ENCODE measurements around the gene GABRR2.

The GABRR2 gene

DNA sequence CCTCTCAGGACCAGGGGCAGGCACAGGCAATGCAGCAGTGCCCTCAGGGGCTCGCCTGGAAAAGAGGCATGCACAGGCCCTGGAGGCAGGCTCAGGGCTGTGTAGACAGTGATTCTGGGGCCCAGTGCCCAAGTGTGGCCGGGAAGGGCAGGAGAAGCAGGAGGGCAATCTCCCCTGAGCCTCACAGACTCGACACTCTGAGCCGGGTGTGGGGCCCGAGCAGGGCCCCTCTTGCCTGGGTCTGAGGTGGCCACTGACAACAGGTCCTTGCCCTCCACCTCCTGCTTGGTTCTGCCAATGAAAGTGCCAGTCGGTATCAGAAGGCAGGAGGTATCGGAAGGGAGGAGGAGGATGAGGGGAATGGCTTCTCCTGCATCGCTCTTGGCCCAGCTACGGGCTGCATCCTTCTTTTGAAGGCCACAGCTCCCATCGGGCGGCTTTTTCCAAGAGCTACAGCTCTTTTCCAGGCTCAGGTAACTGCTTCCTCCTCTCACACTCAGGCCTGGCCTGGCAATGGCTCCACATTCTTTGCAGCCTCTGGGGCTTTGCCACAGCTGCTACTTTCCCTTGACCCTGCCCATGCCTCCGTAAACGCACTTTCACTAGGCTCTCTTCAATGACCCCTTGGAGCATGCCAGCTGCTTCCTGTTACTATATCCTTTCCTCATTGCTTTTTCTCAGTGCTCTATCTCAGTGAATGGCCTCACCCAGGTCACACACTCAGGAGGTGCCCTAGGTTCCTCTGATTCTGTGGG is 24.5 kb downstream of the GABRR2 start:
- no peak for DNase-seq

DNA sequence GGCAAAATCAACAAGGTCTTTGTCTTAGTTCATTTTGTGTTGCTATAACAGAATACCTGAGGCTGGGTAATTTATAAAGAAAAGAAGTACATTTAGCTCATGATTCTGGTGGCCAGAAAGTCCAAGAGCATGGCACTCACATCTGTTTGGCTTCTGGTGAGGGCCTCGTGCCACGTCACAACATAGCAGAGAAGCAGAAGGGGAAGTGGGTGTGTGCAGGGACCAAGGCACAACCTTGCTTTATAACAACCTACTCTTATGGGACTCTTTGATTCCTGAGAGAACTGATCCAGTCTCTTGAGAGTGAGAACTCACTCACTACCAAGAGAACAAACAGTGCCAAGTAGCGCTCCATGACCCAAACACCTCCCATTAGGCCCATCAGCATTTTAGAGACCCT is 25.4 kb downstream of the GABRR2 start:
- DNase-seq: no peak

DNA sequence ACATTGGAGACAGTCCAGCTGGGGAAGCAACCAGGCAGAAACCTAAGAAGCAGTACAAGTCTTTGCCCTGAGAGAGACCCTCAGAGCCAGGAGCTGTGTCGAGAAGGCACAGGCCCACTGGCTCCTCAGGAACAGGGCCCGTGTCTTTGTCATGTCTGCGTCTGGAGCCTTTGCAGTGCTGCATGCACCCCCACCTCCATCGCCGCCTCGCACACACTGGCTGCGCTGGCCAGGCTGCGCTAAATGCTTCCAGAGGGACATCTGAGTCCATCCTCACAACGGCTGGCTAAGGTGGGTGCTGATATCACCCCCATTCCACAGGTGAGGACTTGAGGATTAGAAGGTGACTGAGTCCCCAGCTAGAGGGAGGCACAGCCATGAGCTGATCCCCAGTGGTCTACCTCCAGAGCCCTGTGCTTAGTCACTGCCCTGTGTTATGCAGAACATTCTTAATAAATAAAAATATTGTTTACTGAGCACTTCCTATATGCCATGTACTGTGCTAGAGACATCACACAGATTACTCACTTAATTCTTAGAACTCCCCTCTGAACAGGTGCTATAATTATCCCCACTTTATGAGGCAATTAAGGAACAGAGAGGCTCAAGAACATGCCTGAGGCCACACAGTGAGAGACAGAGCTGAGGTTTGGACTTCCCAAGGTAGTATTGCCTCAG is 27.6 kb downstream of the GABRR2 start:
- DNase-seq: no peak

DNA sequence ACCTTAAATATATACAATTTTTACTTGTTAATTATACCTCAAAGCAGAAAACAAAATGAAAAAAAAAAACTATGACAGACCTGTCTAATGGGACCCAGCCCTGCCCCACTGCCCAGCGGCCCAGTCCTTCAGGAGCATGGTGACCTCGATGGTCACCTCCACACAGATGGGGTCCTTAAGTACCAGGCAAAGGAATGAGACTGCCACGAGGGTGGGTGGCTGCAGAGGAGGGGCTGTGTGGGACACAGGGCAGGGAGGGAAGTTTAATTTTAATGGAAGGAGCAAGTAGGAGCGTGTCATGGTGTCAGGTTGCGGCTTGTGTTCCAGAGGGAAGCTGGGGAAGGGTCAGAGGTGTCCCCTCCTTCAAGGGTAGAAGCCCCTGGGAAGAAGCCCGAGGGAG is 28.6 kb downstream of the GABRR2 start:
- no peak for DNase-seq

- DNase-seq: no peak
Observed at GRCh38 chr6:89284963-89285735, 29.9 kb downstream of the GABRR2 start.

- no peak for DNase-seq
Observed at GRCh38 chr6:89284081-89284480, 31.0 kb downstream of the GABRR2 start.

GRCh38 chr6:89282749-89283148 is 32.4 kb downstream of the GABRR2 start:
- DNase-seq: no peak

DNA sequence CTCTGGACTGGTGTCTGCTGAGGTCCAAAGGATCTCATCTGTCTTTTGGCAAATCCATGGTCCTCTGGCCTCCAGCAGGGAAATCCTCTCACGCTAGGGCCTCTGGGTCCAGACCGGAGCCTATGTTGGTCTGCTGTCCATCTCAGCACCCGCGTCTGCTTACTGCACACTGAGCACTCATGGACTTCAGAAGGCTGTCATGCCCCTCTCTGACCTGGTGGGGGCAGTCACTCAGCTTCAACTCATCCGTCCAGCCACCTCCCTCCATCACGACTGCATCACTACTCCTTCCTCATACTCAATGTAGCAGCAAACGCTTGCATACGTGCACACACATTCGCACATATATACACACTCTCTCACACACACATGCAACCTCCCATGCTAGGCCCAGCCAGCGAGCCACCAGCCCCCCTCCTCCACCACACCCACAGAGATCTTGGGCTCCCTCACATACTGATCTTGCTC is 33.3 kb downstream of the GABRR2 start:
- DNase-seq: no peak

DNA sequence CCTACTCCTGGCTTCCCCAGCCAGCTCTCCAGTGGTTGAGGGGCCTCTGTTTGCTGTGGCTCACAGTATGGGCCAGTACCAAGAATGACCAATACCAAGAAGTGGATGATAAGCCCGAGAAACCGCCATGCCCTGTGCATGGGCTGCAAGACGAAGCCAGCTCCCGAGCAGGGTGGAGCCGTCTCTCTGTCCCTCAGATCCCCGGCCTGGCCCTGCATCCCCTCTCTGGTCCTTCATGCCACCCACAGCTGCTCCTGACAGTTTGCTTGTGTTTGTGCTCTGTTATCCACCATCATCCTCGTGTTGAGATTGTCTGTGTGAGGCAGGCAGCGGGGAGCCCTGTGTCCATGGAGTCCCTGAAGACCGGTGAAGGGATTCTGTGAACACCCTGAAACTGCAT is 36.1 kb downstream of the GABRR2 start:
- DNase-seq: no peak

- DNase-seq: no peak
Observed at GRCh38 chr6:89275900-89276299, 39.2 kb downstream of the GABRR2 start.

- DNase-seq: no peak
Observed at GRCh38 chr6:89273816-89274215, 41.3 kb downstream of the GABRR2 start.

DNA sequence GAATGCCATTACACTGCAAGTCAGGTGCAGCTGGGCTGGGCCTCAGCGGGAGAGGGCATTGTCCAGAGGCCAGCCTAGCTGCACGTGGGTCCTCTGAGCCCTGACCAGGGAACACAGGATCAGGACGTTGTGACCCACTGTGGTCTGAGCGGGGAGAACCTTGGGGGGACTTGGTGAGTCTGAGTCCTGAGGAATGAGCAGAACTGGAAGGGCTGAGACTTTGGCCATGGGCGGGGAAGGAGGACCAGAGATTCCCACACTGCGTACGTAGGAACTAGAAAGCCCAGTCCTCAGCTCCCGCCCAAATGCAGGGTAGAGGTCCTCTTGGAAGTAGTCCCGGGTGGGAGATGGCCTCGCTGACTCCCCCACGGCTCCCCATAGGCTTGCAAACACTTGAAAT is 42.5 kb downstream of the GABRR2 start:
- DNase-seq: no peak

DNA sequence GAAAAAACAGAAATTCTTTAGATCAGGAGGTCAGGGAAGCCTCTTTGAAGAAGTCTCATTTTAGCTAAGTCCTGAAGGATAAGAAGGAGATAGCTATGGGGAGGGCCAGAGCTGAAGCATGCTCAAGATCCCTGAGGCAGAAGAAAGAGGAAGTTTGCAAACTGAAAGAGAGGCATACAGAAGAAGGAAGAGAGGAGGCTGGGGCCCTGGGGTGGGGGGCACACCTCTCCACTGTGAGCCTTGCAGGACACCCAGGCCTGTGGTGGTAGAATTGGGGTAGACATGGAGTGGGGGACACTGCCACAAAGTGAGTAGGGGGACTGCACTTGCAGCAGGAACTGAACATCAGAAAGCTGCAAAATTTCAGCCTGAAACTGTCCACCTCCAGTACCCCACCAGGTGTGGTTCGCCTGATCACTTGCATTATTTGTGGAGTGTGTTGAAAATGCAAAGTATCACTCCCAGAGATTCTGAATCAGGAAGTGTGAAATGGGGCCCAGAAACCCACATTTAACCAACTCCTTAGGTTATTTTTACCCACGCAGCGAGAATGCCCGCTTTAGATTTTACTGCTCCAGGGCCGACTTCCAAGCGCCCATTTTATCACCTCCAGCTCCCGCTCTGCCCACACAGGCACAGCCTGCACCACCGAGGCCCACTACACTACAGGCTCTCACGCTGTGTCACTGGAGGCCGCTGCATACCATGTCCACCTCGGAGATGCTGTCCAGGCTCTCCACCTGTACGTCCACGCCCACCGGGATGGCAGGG is 44.0 kb downstream of the GABRR2 start:
- DNase-seq: no peak

DNA sequence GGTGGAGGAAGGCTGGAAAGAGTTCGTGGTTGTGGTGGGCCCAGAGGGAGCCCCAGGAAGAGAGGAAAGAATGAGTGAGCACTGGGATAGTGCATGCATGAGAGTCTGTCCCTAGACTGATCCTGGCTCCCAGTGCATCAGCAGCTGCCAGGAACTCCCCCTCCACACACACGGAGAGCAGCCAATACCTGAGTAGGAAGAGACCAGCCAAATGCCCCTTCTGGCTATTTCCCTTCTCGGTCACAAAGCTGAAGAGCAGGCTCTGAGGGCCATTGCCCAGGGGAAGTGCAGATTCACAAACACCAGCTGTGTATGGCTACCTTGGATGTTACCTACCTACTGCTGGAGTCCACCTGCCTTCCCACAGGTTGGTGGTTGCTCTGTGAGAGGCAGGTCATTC is 45.1 kb downstream of the GABRR2 start:
- DNase-seq: no peak

GRCh38 chr6:89269252-89269651 is 45.8 kb downstream of the GABRR2 start:
- no peak for DNase-seq

- no peak for DNase-seq
Observed at GRCh38 chr6:89268776-89269175, 46.3 kb downstream of the GABRR2 start.

GRCh38 chr6:89267918-89268317 is 47.2 kb downstream of the GABRR2 start:
- no peak for DNase-seq

DNA sequence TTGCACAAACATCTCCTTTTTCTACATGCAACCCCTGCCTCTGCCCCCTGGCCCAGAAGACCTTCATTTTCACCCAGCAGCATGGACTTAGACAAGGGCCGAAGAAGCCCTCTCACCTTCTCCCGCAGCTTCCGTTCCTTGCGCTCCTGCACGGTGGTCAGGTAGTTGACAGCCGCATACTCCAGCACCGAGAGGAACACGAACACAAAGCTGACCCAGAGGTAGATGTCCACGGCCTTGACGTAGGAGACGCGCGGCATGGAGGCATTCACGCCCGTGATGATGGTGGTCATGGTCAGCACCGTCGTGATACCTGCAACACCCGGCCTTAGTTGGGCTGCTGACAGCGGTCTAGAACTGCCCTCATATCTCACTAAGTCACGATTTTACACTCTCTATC is 50.8 kb downstream of the GABRR2 start:
- no peak for DNase-seq

DNA sequence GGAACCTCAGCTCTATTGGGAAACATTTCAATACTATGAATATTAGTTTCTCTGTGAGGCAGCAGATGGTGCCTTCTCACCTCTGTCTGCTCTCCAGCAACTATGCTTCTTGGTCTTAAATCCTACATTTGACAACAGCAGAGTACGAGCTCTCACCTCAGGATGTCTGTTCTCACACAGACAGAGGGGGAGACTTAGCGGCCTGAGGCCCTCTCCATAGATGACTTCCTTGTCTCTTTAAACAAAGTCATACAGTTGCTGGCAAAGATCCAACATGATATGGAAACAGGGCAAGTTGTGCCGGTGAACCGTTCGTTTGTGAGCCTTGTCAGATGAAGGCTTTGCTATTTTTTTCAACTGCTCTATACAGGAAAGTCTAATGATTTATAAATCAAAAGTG is 54.3 kb downstream of the GABRR2 start:
- no peak for DNase-seq

GRCh38 chr6:89260310-89260709 is 54.8 kb downstream of the GABRR2 start:
- no peak for DNase-seq

DNA sequence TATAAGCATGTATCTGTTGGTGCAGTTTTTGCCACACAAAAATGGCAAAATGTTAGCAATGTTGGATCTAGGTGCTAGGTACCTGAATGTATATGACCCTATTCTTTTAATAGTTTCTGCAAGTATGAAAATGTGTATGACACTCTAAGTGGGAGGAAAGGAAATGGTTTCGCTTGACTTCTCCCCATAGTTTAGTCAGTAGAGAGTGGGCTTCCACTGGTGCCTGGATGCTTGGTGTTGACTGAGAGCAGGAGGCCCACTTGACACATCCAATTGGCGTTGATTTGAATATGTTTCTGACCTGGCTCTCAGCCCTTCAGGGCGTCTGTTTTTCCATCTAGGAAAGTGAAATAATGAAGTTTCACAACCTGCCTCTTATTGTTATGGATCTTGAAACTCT is 56.2 kb downstream of the GABRR2 start:
- DNase-seq: no peak

DNA sequence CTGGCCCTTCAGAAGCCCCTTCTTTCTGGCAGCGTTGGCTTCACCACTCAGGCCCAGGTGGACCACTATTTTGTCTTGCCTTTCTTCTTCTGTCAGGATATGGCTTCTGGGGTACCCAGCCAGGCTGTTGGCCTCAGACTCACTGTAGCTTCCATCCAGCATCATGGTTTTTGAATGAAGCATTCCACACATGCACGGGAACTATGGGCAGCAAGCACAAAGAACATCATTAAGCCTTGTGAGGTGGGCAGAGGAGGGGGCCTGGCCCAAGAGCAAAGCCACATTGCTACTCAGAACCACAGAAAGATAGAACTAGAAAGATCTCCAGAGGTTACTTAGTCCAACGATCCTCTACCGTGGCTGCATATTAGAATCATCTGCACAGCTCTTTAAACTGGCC is 57.3 kb downstream of the GABRR2 start:
- no peak for DNase-seq

GRCh38 chr6:89257346-89257745 is 57.8 kb downstream of the GABRR2 start:
- no peak for DNase-seq

Data from activated T-cell treated with anti-CD3 and anti-CD28 coated beads, Interleukin-2, amount 50 U/mL, for 1 hour (primary cell).